HG02588 (cell line): Measurements from ENCODE around the gene BNC1.
"Not testable (repeated sequence)": the region's sequence is repeated elsewhere in the genome, so short reads cannot be mapped to it uniquely, and the experiment has no call there.

Experiments used
- ATAC-seq: cut with Tn5 transposase; IDR thresholded peaks from one replicate; pipeline ENCODE4 v1.9.1; 2021; ENCODE audit warnings: mild to moderate bottlenecking, moderate library complexity; ENCODE audit not compliant: unreplicated experiment

The BNC1 gene

DNA sequence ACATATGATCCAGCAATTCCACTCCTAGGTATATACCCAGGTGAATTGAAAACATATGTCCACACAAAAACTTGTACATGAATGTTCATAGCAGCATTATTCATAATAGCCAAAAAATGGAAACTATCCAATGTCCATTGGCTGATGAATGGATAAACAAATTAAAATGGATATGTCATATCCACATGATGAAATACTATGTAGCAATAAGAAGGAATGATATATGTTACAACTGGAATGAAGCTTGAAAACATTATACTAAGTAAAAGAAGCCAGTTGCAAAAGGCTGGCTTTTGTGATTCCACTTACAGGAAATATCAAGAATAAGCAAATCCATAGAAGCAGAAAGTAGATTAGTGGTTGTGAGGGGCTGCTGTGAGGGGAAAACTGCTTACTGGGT, 33.7 kb downstream of the BNC1 start:
- ATAC-seq = no peak

DNA sequence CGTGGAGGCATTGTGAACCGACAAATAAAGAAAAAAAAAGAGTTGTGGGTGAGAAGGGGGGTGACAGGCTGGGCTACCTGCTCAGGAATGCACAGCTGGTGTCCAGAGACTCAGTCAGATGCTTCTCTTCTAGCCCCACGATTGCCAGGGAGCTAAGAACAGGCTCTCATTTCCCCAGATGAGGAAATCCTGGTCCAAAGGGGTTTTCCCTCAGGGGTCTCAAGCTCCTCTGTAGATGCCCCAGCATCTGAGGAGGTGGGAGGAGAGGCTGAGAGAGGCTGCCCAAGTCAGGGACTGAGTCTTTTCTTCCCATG, 35.5 kb downstream of the BNC1 start:
- no peak for ATAC-seq

DNA sequence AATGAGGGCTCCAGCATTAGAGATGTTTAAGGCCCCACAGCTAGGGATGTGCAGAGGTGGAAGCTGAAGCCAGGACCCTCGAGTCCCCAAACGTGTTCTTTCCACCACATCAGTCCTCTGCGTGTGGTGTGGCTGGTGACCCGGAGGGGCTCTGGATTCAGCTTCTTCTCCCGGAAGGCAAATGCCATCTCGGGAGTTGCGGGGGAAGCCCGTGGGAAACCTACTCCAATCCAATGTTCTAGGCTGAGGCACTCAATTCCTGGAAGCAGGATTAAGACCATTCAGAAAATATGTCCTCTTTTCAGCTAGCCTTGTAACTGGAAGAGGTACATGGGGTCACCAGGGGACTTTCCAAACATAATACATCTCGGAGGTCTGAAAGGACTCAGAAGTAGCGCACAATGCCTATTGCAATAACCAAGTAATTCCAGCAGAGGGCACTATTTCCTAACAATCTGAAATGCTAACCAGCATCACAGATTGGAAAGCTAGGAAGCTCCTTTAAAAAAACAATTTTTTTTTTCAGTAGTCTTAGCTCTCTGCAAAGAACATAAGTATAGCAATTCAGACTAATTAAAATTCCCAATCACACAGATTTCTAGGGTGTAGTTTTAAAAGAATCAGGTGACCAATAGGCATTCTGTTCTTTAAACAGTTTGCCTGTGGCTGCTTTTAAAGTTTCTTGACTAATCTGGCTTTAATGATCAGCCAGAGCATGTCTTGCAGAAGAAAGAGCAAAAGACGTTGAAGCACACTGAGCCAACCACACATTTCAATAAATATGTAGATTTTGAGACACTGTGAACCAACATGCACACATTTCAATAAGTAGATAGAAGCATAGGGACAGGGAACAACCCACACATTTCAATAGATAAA, 36.1 kb downstream of the BNC1 start:
- ATAC-seq = no peak

DNA sequence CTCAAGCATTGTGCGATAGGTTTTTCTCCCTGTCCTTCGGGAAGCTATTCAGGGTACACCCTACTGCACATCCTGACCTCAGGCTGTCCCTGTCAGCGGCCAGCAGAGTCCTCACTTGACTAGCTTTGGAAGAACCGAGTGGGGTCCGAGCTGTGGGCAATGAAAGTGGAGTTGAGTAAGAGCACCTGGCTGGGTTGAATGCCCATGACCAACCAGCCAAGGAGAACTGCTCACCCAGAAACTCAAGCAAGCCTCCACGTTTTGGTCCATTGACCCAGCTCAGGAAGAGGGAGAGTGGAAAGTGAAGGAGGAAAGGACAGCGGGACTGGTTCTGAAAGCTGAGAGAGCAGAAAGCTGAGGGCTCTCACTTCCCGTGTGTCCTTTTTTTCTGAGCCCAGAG, 40.8 kb downstream of the BNC1 start:
- no peak for ATAC-seq

DNA sequence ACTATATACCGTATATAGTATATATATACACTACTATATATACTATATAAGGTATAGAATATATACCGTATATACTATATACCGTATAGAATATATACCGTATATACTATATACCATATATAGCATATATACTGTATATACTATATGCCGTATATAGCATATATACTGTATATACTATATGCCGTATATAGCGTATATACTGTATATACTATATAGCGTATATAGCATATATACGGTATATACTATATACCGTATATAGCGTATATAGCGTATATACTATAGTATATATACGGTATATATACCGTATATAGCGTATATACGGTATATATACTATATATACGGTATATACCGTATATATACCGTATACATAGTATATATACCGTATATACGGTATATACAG, 54.2 kb downstream of the BNC1 start:
- ATAC-seq = no peak

DNA sequence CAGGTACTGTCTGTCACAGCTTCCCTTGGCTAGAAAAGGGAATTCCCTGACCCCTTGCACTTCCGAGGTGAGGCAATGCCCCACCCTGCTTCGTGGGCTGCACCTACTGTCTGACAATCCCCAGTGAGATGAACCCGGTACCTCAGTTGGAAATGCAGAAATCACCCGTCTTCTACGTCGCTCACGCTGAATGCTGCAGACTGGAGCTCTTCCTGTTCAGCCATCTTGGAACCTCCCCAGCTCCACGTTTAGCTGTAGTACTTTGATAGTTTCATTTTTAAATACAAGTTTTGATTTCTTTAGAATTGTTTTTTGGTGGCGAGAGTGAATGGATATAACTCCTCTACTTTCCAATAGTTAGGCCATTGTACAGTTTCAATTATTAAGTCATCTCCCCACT, 59.0 kb downstream of the BNC1 start:
- no peak for ATAC-seq

DNA sequence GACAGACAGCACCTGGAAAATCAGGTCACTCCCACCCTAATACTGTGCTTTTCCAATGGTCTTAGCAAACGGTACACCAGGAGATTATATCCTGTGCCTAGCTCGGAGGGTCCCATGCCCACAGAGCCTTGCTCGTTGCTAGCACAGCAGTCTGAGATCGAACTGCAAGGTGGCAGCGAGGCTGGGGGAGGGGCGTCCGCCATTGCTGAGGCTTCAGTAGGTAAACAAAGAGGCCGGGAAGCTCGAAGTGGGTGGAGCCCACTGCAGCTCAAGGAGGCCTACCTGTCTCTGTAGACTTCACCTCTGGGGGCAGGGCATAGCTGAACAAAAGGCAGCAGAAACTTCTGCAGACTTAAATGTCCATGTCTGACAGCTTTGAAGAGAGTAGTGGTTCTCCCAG, 62.7 kb downstream of the BNC1 start:
- ATAC-seq = not testable (repeated sequence)

DNA sequence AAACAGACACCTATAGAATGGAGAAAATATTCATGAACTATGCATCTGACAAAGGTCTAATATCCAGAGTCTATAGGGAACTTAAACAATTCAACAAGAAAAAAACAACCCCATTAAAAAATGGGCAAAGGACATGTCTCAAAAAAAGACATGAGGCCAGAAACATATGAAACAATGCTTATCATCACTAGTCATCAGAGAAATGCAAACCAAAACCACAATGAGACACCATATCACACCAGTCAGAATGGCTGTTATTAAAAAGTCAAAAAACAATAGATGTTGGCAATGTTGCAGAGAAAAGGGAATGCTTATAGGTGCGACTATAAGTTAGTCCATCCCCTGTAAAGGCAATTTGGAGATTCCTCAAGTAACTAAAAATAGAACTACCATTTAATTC, 65.4 kb downstream of the BNC1 start:
- ATAC-seq = no peak

DNA sequence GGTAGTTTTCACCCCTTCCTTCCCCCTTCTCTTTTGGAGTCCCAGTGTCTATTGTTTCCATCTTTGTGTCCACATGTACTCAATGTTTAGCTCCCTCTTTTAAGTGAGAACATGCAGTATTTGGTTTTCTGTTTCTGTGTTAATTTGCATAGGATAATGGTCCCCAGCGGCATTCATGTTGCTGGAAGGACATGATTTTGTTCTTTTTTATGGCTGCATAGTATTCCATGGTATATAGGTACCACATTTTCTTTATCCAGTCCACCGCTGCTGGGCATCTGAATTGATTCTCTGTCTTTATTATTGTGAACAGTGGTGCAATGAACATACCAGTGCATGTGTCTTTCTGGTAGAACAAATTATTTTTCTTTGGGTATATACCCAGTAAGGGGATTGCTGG, 69.2 kb downstream of the BNC1 start:
- ATAC-seq = no peak

DNA sequence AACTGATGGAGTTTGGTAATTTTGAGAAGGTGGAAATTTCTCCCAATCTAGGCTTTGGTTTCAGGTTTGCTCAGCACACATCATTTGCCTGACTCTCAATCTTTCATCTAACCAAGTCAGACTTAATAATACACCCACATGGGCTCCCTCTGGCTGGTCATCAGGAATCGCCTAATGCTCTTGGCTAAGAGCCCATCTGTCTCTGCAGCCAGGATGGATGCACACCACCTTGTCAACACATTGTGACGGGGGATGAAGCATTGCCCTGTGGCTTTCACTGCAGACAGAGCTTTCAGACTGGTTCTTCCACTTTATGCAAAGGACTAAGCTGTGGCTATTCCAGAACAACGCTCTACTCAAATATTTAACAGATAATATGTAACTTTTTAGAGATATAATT, 73.8 kb downstream of the BNC1 start:
- ATAC-seq = no peak

DNA sequence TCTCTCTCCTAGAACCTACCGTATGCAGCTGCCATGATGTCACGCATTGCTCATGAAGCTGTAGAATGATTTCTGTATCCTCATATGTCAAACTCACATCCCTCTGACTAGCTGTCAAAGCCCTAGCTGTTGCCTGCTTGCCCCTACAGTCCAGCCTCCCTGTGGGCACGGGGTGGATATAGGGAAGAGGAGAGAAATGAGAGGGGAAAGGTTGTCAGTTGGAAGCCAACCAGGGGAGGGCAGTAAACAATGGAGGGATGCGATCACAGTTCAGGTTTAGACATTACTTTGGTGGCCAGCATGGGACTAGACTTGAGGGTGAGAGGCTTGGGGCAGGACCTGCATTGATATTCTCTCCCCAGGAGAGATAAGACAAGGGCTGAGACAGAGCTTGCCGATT, 75.1 kb downstream of the BNC1 start:
- ATAC-seq = no peak

DNA sequence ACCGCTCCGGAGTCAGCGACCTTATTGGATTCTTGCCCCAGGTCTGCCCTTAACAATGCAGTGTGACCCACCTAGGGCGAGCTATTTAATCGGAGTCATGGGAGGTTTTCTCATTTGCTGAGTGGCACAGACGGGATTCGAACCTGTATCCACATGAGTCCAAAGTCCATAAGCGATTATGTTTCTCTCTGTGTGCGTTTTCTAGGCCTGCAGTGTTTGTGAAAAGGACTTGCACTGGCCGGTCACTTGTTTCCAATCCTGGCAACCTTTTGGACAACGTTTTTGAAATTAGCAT, 76.2 kb downstream of the BNC1 start:
- ATAC-seq = no peak

DNA sequence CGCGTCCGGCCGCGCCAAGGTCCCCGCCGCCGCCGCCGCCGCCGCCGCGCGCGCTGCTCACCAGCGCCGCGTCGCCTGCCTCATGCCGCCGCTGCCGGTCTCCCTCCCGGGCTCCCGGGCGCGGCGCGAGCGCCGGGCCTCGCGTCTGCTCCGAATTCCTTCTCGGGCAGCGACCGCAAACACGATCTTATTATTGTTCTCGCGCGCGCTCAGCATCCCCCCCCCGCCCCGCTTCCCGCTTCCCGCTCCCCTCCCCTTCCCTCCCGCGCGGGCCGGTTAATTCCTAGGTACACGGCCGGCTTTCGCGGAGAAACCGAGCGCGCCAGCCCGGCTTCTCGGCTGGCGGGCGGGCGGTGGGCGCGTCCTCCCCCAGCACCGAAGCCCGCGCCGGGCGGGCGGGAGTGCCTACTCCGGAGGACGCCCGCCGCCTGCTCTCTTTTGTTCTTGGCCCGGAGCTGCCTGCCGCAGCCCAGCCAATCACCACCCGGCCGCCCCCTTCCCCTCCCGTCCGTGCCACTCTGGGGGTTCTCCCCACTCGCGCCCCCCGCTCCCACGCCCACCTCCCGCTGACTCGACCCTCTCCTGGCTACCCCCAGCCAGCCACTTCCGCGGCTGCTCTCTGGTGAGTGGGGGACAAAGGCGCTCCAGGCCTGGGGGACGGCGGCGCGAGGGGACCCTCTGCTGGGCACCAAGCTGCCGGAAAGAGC, 76.7 kb downstream of the BNC1 start, which contains the start of gene HDGFL3:
Gene HDGFL3 (minus strand): TSS at position 164 of the 707 bp plus-strand sequence. CDS start 409 bp downstream, outside the sequence.
- ATAC-seq = peak; percentile 41

DNA sequence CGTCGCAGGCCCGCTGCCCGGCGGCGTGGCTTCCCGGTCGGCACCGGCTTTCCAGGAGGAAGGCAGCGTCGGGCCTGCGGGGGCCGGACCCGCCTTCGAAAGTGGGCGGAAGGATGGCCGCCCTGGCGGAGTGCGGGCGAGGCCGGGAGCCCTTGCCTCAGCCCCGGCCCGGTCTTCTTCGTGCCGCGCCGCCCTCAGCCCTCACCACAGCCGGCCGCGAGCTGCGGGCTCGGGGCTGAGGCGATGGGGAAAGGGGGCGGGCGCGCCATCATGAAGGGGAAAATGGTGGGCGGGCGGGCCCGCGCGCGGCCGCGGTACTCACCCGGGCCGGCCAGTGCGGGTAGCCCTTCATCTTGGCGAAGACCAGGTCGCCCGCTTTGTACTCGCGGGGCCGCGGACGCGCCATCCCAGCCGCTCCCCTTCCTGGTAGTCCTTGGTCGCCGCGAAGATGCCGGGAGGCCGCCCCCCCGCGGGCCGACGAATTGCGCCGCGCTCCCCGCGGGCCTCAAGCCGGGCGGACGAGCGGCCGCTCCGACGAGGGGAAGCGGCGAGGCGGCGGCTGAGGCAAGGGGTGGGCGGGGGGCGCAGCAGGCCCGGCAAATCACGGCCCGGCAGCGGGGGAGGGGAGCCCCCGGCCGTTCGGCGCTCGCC, 77.3 kb downstream of the BNC1 start:
- peak; percentile 30 for ATAC-seq

DNA sequence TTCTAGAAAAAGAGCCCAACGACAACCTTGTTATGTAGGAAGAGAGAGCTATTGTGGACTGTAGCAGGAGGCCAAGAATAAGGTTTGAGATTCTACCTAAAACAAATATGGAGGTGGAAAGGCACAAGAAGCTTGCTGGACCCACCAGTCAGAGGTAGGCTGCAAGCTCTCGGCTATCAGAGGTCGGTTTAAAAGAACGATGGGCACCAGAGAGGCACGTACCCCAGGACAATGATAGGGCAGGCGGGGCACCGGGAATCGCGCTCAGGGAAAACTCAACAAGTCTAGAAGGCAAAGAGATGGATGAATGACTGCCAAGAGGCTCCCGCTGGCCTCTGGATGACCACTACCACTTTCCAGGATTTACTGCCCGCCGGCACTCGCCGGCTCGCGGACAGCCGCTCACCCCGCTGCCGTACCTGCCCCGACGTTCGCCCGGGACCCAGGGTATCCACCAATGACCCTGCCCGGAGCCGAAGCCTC, 77.9 kb downstream of the BNC1 start:
- ATAC-seq = no peak
